Mucosa of descending colon (tissue), 3 donors: ENCODE data around the gene SHB. TPM values are rescaled to one million over a fixed set of nuclear protein-coding genes. Genes with fewer than 3 reads are reported as not detected.

Experiments
- ATAC-seq: fragments of 200-7000 bp; cut with Tn5 transposase; one replicate; pipeline ENCODE4 v1.9.1; 2020; ENCODE audit warnings: mild to moderate bottlenecking, moderate library complexity
- DNase-seq, 3 donors: peaks; one replicate each; pipeline ENCODE4 v3.0.0-alpha.2; 2020
- H3K36me3 ChIP-seq: fragments of 200-600 bp; one replicate; pipeline ENCODE4 v1.8.0; 2021; ENCODE audit warnings: low read depth, mild to moderate bottlenecking
- H3K4me1 ChIP-seq: fragments of 200-600 bp; one replicate; pipeline ENCODE4 v1.8.0; 2021; ENCODE audit warnings: low read depth, mild to moderate bottlenecking
- H3K4me3 ChIP-seq: fragments of 200-600 bp; one replicate; pipeline ENCODE4 v1.8.0; 2021; ENCODE audit warnings: mild to moderate bottlenecking
- H3K9me3 ChIP-seq: fragments of 200-600 bp; one replicate; pipeline ENCODE4 v1.8.0; 2021; ENCODE audit warnings: mild to moderate bottlenecking
- CTCF ChIP-seq: fragments of 200-600 bp; IDR thresholded peaks from one replicate; pipeline ENCODE4 v1.8.0; 2022; ENCODE audit warnings: antibody characterized with exemption, mild to moderate bottlenecking
- intact Hi-C, 2 donors: fragments of 100-400 bp; cut with DNase I in 1 of 2; cut with micrococcal nuclease in 1 of 2; formaldehyde crosslinking; loops; one replicate each; pipeline versions ENCODE4 v1.11.0 to v1.11.1; 2022; cut with DNase I, micrococcal nuclease
- total RNA-seq, 3 donors: library from RNA; stranded (reverse); fragmentation: NEBNext Ultra II Directional in 2 of 3; extraction: Animal tissue kit (Norgen Biotek cat#: 25700) in 2 of 3; gene quantifications; one replicate each; pipeline versions ENCODE4 v1.2.1 to v1.2.4, GENCODE V29; 2021 to 2023
- donor health status: DM: no; HTN: no; CAD: no; lungs with moderate emphysema.
- donor health status: DM: no; HTN: no; CAD: no.
- donor health status: DM: no; HTN: yes; CAD: no.

SHB gene
- total RNA-seq, 3 donors from 2014 or later: 20.3 to 23.9 (median 20.6) TPM

- no peak for ATAC-seq
- no peaks in the 10 kb centered on the region for H3K36me3 ChIP-seq
- intact Hi-C loops: no loop called here
Measured at GRCh38 chr9:37880916-37881479, 188.0 kb downstream of the SHB start.

GRCh38 chr9:37876376-37876775 lies 192.7 kb downstream of the SHB start:
- intact Hi-C loops: no loop called here
- no peak for TF ChIP-seq CTCF
- ATAC-seq (no peak), DNase-seq (no peak)
- Histone ChIP-seq H3K36me3 (no peaks in the 10 kb centered on the region), H3K4me1 (no peaks in the 10 kb centered on the region), H3K9me3 (peaks cover 4% of the 10 kb centered on the region), H3K4me3 (no peak overlapping the region)

More at GRCh38 chr9:37880916-37881479, 188.0 kb downstream of the SHB start:
- Histone ChIP-seq H3K4me3 (no peak overlapping the region), H3K4me1 (no peaks in the 10 kb centered on the region), H3K9me3 (peaks cover 4% of the 10 kb centered on the region)
- TF ChIP-seq CTCF: no peak
- DNase-seq: no peak

GRCh38 chr9:37873955-37874354 lies 195.1 kb downstream of the SHB start:
- intact Hi-C loops: no loop called here

GRCh38 chr9:37870799-37871176 lies 198.2 kb downstream of the SHB start:
- H3K4me3 ChIP-seq: no peak overlapping the region
- H3K4me1 ChIP-seq: no peaks in the 10 kb centered on the region
- intact Hi-C loops: no loop called here
- H3K9me3 ChIP-seq: no peaks in the 10 kb centered on the region
- no peak for TF ChIP-seq CTCF
- H3K36me3 ChIP-seq: no peaks in the 10 kb centered on the region
- DNase-seq (peak in 1 of 3 donors; percentile 29), ATAC-seq (peak; percentile 84)

More at GRCh38 chr9:37873955-37874354, 195.1 kb downstream of the SHB start:
- no peaks in the 10 kb centered on the region for H3K36me3 ChIP-seq
- TF ChIP-seq CTCF: no peak
- no peak overlapping the region for H3K4me3 ChIP-seq
- DNase-seq: no peak
- ATAC-seq: no peak
- no peaks in the 10 kb centered on the region for H3K4me1 ChIP-seq
- peaks cover 4% of the 10 kb centered on the region for H3K9me3 ChIP-seq

GRCh38 chr9:37870081-37870798 lies 198.8 kb downstream of the SHB start:
- no peaks in the 10 kb centered on the region for H3K4me1 ChIP-seq
- no peak overlapping the region for H3K4me3 ChIP-seq
- DNase-seq (no peak), ATAC-seq (no peak)
- H3K9me3 ChIP-seq: no peaks in the 10 kb centered on the region
- H3K36me3 ChIP-seq: no peaks in the 10 kb centered on the region
- intact Hi-C loops: no loop called here
- no peak for TF ChIP-seq CTCF

Other genes with a start within 250 kb of the SHB start
- 10 to 100 TPM; 20.6 to 32.2 (median 22.4) TPM for gene SLC25A51, start 165.1 kb downstream of the SHB start, total RNA-seq